ENCODE results near the gene ADD2. TPM values are rescaled to one million over a fixed set of nuclear protein-coding genes. Genes with fewer than 3 reads are reported as not detected.
A peak's percentile ranks its signal among the peaks of the same experiment; 100 is the strongest.
"Not testable (repeated sequence)": the region's sequence is repeated elsewhere in the genome, so short reads cannot be mapped to it uniquely, and the experiment has no call there.

Gene ADD2
- total RNA-seq, 1 donor from 2014 or later = 2.3 TPM

DNA sequence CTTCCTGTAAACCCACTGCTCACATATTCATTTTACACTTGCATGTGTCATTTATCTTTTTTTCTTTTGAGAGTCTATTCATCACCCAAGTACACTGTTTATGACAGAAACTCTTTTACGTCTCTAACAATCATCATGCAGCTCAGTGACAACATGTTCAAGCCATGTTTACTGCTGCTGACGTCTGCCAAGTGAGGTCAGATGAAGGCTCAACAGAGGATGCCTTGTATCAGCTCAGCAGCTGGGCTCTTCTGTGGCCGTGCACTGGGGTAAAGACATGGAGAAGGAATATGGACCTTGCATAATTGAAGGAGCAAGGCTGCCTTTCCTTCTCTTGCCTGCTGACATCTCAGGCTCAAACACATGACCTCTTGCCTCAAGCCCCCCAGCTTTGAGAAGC is 99.6 kb downstream of the ADD2 start:
- DNase-seq (ENCODE audit: missing footprints) = no peak
- intact Hi-C loops (cut with DNase I) = no loop called here
- no peak for ATAC-seq

GRCh38 chr2:70664525-70664924 is 103.5 kb downstream of the ADD2 start:
- intact Hi-C loops (cut with DNase I) = no loop called here
- ATAC-seq (no peak), DNase-seq (ENCODE audit: missing footprints) (no peak)

DNA sequence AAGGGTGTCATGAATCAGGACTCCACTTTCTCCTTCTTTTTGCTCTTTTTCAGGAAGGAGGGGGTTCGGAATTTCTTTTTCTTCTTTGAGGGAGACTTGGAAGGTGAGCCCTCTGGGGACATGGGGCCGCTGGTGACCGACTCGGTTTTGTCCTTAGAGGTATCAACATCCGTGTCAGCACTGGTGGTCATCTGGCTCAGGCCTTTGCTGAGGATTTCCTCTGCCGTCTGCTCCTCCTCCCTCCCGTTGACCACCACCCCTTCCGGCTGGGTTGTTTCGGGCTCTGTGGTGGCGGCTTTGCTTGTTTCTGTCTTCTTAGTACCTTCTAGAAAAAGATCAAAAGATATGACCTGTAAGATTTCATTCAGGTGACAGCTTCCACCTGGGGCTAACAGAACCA is 104.6 kb downstream of the ADD2 start:
- no peak for DNase-seq (ENCODE audit: missing footprints)
- intact Hi-C loops (cut with DNase I) = no loop called here
- ATAC-seq = no peak

DNA sequence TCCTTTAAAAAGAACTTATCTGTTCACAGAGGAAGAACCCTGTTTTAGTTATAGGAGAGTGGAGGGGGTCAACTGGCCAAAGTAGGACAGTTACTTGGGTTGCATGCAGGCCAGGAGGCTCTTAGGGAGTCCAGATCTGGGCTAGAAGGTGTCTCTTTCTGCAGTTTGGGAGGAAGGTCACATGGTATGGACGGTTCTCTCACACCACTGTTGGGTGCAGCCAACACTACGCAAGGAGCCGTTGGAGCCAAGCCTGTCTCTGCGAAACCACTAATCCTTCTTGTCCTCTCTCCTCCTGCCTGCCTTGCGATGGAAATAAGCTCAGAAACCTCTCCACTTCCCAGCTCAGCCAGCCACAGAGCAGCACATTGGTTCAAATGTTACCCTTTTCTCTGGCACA is 108.4 kb downstream of the ADD2 start:
- DNase-seq (ENCODE audit: missing footprints) (no peak), ATAC-seq (no peak)
- intact Hi-C loops (cut with DNase I) = loop anchor here (5.0 to 10.0 kb wide), 2 partner anchors 128 to 285 kb away; no protein-coding TSS in a partner anchor

DNA sequence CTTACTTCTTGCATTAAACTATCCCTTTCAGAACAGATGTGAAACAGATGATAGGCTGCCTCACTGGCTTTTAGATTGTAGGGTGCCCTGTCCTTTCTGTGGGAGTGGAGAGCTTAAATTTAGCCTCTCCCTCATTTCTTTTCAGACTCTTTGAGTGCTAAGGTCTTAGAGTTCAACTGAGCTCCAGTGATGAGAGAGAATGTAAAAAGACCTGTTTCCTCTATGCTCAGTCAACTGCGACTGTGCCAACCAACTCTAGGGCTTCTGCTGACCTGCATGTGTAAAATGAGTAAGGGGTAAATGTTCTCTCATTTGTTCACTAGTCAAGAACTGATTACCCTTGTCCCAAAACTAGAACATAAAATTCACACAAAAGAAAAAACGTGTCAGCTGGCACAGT is 109.5 kb downstream of the ADD2 start:
- no peak for DNase-seq (ENCODE audit: missing footprints)
- no peak for ATAC-seq
- intact Hi-C loops (cut with DNase I) = loop anchor here (5.0 to 10.0 kb wide), 2 partner anchors 129 to 286 kb away; no protein-coding TSS in a partner anchor

GRCh38 chr2:70657246-70657645 is 110.8 kb downstream of the ADD2 start:
- no peak for DNase-seq (ENCODE audit: missing footprints)
- intact Hi-C loops (cut with DNase I) = loop anchor here (5.0 to 10.0 kb wide), 2 partner anchors 130 to 288 kb away; no protein-coding TSS in a partner anchor
- ATAC-seq = no peak

DNA sequence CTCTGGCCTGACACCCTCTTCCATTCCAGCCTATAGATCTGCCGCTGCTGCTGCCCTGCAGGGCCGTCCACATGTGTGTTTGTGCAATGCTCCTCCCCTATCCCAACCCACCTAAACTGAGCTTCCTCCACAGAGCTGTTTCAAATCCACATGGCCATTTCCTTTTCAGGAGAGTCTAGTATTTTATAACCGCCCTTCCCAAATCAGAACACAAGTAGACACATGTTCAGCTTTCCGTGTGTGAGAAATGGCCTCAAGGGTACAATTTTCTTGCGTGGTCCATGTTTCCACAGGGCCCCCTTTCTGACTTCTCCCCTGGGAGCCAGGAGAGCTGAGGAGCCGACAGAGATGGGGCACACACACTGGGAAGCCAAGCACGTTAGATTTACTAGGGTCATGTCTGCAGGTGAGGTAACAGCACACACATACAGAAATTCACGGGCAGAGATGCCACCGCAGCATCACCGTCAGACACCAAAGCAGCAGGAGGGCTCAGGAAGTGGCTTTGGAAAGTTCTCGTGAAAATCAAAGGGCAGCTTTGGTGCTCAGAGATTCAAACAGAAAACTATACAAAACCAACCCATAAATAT is 111.5 kb downstream of the ADD2 start:
- no peak for DNase-seq (ENCODE audit: missing footprints)
- intact Hi-C loops (cut with DNase I) = loop anchor here (5.0 to 10.0 kb wide), 2 partner anchors 131 to 288 kb away; no protein-coding TSS in a partner anchor
- no peak for ATAC-seq

DNA sequence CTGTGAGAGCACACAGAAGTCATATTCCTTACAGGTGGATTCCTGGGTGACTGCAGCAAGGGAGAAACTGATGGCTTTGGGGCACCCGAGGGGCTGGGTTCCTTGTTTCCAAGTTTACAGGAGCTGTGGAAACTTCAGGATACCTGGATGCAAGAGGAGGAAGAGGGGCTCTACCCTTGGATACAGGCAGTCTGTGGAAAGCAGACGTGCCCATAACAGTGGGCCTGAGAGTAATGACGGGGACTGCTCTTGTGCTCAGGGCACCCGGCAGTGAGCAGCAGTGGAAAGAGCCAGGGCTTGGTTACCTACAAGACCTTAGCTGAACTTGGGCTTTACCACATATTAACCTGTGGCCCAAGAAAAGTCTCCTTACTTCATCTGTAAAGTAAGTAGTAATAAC is 112.2 kb downstream of the ADD2 start:
- DNase-seq (ENCODE audit: missing footprints) (no peak), ATAC-seq (no peak)
- intact Hi-C loops (cut with DNase I) = loop anchor here (5.0 to 10.0 kb wide), 2 partner anchors 132 to 289 kb away; no protein-coding TSS in a partner anchor

GRCh38 chr2:70655211-70655610 is 112.8 kb downstream of the ADD2 start:
- not testable (repeated sequence) for ATAC-seq

GRCh38 chr2:70651727-70652126 is 116.3 kb downstream of the ADD2 start:
- ATAC-seq (no peak), DNase-seq (ENCODE audit: missing footprints) (no peak)
- intact Hi-C loops (cut with DNase I) = loop anchor here (10.0 kb wide), 1 partner anchor 293 kb away; no protein-coding TSS in a partner anchor

More at GRCh38 chr2:70655211-70655610, 112.8 kb downstream of the ADD2 start:
- DNase-seq (ENCODE audit: missing footprints) = not testable (repeated sequence)
- intact Hi-C loops (cut with DNase I) = loop anchor here (5.0 to 10.0 kb wide), 2 partner anchors 132 to 290 kb away; no protein-coding TSS in a partner anchor

DNA sequence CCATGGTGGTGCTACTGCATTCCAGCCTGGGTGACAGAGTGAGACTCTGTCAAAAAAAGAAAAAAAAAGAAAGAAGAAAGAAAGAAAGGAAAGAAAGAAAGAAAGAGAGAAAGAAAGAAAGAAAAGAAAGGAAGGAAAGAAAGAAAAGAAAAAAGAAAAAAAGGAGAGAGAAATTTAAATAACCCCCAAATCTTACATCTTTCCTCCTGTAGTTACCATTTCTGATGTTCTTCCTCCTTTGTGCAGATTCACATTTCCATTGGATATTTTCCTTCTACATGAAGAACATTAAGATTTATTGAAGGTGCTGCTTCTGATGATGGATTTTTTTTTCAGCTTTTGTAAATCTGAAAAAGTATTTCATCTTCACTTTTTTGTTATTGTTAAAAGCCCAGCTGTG is 117.0 kb downstream of the ADD2 start:
- no peak for ATAC-seq
- DNase-seq (ENCODE audit: missing footprints) = no peak
- intact Hi-C loops (cut with DNase I) = loop anchor here (10.0 kb wide), 1 partner anchor 294 kb away; no protein-coding TSS in a partner anchor

DNA sequence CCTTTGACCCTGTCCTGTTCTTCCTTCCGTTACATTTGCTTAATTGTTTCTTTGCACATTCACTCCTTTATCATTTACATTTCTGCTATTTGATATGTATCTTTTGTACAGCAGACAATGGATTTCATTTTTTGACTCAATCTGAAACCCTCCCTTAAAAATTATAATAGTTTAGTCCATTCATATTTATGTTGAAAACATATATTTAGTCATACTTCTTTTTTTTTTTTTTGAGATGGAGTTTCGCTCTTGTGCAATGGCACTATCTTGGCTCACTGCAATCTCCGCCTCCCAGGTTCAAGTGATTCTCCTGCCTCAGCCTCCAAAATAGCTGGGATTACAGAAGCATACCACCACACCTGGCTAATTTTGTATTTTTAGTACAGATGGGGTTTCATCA is 119.0 kb downstream of the ADD2 start:
- ATAC-seq (no peak), DNase-seq (ENCODE audit: missing footprints) (no peak)
- intact Hi-C loops (cut with DNase I) = loop anchor here (1.0 to 10.0 kb wide), 2 partner anchors 304 to 345 kb away; no protein-coding TSS in a partner anchor

GRCh38 chr2:70647873-70648481 is 120.0 kb downstream of the ADD2 start:
- ATAC-seq = peak; percentile 48
- DNase-seq (ENCODE audit: missing footprints) = no peak

GRCh38 chr2:70646420-70646818 is 121.6 kb downstream of the ADD2 start:
- ATAC-seq (no peak), DNase-seq (ENCODE audit: missing footprints) (no peak)
- intact Hi-C loops (cut with DNase I) = loop anchor here (10.0 kb wide), 1 partner anchor 302 kb away; no protein-coding TSS in a partner anchor

More at GRCh38 chr2:70647873-70648481, 120.0 kb downstream of the ADD2 start:
- intact Hi-C loops (cut with DNase I) = loop anchor here (1.0 to 10.0 kb wide), 2 partner anchors 303 to 344 kb away; no protein-coding TSS in a partner anchor

DNA sequence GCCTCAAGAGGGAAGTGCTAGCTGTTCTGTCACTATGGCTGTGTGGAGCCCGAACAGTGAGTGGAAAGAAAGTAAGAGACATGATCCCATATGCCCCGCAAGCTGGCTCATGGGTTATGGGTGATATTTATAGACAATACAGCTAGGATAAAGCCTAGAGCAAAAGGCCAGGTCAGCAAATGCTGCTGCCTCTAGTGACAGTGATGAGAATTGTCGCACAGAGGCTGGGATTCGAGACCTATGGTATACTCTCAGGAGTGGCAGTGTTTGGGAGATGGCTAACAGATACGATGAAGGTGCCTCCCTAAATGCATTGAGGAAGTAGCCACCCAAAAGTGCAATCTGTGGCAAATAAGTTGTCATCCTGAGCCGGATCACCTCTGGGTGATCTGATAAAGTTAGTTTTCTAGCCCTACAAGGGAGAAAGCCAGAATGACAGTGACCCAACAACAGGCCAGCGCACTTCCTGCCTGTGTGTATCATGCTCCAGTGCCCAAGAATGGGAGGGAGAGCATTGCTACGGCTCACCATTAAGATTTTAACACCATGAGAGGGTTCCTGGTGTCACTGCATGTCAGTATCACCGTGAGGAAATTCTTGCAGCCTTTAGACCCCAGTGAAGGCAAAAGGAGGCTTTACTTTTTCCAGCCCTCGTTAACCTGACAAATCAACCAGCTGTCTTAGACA is 122.1 kb downstream of the ADD2 start:
- intact Hi-C loops (cut with DNase I) = loop anchor here (10.0 kb wide), 1 partner anchor 301 kb away; no protein-coding TSS in a partner anchor
- ATAC-seq (no peak), DNase-seq (ENCODE audit: missing footprints) (no peak)

GRCh38 chr2:70643715-70644114 is 124.3 kb downstream of the ADD2 start:
- intact Hi-C loops (cut with DNase I) = loop anchor here (10.0 kb wide), 1 partner anchor 299 kb away; no protein-coding TSS in a partner anchor
- DNase-seq (ENCODE audit: missing footprints) (no peak), ATAC-seq (no peak)

- intact Hi-C loops (cut with DNase I) = loop anchor here (10.0 kb wide), 1 partner anchor 297 kb away; no protein-coding TSS in a partner anchor
- DNase-seq (ENCODE audit: missing footprints) = no peak
- no peak for ATAC-seq
Measured at GRCh38 chr2:70641263-70641784, 126.7 kb downstream of the ADD2 start.

- DNase-seq (ENCODE audit: missing footprints) = no peak
- intact Hi-C loops (cut with DNase I) = loop anchor here (10.0 kb wide), 1 partner anchor 295 kb away; no protein-coding TSS in a partner anchor
- no peak for ATAC-seq
Measured at GRCh38 chr2:70639841-70640436, 128.1 kb downstream of the ADD2 start.

All from Right ventricle myocardium inferior (tissue), 1 donor.